Mammary epithelial cell (primary cell): Measurements from ENCODE around the gene SNRK.

Experiments used
- EZH2 ChIP-seq: IDR thresholded peaks from 2 replicates; pipeline ENCODE4 v1.6.1; 2012; ENCODE audit warnings: low read length, inconsistent platforms, borderline replicate concordance
- TF ChIP-seq, protein P1 (sequence below), 2 donors: IDR thresholded peaks in 1 of 2; conservative IDR thresholded peaks in 1 of 2; 2 replicates each; pipeline ENCODE4 v1.5.1; 2011 to 2012; ENCODE audit warnings: inconsistent platforms in 2 of 2, low read length in 2 of 2, mild to moderate bottlenecking in 2 of 2, control low read depth in 1 of 2, low read depth in 1 of 2; ENCODE audit not compliant: insufficient read depth in 1 of 2; ENCODE audit errors: extremely low read depth in 1 of 2

DNA sequence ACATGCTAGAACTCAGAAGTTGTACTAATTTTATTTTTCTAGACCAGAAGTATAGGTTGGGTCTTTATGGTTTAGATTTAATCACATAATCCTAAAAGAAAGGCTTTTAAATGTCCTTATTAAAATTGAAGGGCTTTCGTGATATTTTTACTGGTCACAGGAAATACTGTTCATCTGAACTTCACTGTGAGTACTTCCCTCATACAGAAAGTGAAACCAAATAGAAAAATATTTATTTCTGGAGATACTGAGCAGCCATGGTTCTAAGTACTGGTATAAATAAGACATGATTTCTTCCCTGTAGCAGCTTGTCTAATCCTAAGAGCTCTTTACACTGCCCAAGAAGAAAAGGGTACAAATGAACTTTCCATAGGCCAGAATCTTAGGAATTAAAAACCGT is 2.0 kb downstream of the SNRK start:
- no peak for TF ChIP-seq EZH2
- TF ChIP-seq, protein P1, sequence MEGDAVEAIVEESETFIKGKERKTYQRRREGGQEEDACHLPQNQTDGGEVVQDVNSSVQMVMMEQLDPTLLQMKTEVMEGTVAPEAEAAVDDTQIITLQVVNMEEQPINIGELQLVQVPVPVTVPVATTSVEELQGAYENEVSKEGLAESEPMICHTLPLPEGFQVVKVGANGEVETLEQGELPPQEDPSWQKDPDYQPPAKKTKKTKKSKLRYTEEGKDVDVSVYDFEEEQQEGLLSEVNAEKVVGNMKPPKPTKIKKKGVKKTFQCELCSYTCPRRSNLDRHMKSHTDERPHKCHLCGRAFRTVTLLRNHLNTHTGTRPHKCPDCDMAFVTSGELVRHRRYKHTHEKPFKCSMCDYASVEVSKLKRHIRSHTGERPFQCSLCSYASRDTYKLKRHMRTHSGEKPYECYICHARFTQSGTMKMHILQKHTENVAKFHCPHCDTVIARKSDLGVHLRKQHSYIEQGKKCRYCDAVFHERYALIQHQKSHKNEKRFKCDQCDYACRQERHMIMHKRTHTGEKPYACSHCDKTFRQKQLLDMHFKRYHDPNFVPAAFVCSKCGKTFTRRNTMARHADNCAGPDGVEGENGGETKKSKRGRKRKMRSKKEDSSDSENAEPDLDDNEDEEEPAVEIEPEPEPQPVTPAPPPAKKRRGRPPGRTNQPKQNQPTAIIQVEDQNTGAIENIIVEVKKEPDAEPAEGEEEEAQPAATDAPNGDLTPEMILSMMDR (conservative IDR thresholded peaks at IDR 0.05 in 1 of 2, IDR thresholded peaks at IDR 0.05 in 1 of 2; ENCODE audit: extremely low read depth in 1 of 2, insufficient read depth in 1 of 2, low read depth in 1 of 2, low read length in 2 of 2) = no peak
